Liver (tissue), 9 donors: ENCODE results near the gene NMU. TPM values are rescaled to one million over a fixed set of nuclear protein-coding genes. Genes with fewer than 3 reads are reported as not detected.

Experiments used
- DNase-seq: peaks from one replicate; pipeline ENCODE4 v3.0.0-alpha.2; 2017; ENCODE audit warnings: low spot score
- H3K27ac ChIP-seq, 2 donors: one replicate each; pipeline ENCODE4 v1.7.0; 2013; ENCODE audit warnings: inconsistent platforms in 2 of 2, low read length in 2 of 2, control low read depth in 1 of 2, low read depth in 1 of 2, mild to moderate bottlenecking in 1 of 2
- H3K27me3 ChIP-seq, 4 donors: one replicate each; pipeline versions ENCODE4 v1.6.1 to v1.7.0; 2013; ENCODE audit warnings: low read length in 3 of 4, inconsistent platforms in 1 of 4, mild to moderate bottlenecking in 1 of 4, moderate library complexity in 1 of 4; ENCODE audit not compliant: control insufficient read depth in 4 of 4, insufficient read depth in 4 of 4
- H3K36me3 ChIP-seq, 4 donors: one replicate each; pipeline versions ENCODE4 v1.6.1 to v1.7.0; 2013; ENCODE audit warnings: low read length in 3 of 4, mild to moderate bottlenecking in 3 of 4, low read depth in 1 of 4, moderate library complexity in 1 of 4; ENCODE audit not compliant: control insufficient read depth in 4 of 4, insufficient read depth in 3 of 4
- H3K4me1 ChIP-seq, 4 donors: one replicate each; pipeline versions ENCODE4 v1.6.1 to v1.7.0; 2013; ENCODE audit warnings: low read length in 3 of 4, mild to moderate bottlenecking in 3 of 4, moderate library complexity in 1 of 4; ENCODE audit not compliant: control insufficient read depth in 4 of 4, insufficient read depth in 4 of 4
- H3K4me3 ChIP-seq, 3 donors: one replicate each; pipeline versions ENCODE4 v1.6.1 to v1.7.0; 2013; ENCODE audit warnings: low read length in 3 of 3, control low read depth in 1 of 3, low read depth in 1 of 3, mild to moderate bottlenecking in 1 of 3
- H3K9ac ChIP-seq, 2 donors: one replicate each; pipeline ENCODE4 v1.7.0; 2013; ENCODE audit warnings: low read length in 2 of 2, mild to moderate bottlenecking in 2 of 2, moderate library complexity in 2 of 2, control low read depth in 1 of 2, low read depth in 1 of 2
- H3K9me3 ChIP-seq, 4 donors: one replicate each; pipeline versions ENCODE4 v1.6.1 to v1.7.0; 2013; ENCODE audit warnings: low read length in 3 of 4; ENCODE audit not compliant: control insufficient read depth in 4 of 4
- EGR1 ChIP-seq, 2 donors: IDR thresholded peaks; 2 replicates each; pipeline ENCODE4 v1.6.1; 2016 to 2018; ENCODE audit warnings: antibody characterized with exemption in 2 of 2, low read depth in 2 of 2
- FOXA1 ChIP-seq: IDR thresholded peaks from 2 replicates; pipeline ENCODE4 v1.6.1; 2016; ENCODE audit warnings: antibody characterized with exemption
- FOXA2 ChIP-seq: IDR thresholded peaks from 2 replicates; pipeline ENCODE4 v1.6.1; 2016; ENCODE audit warnings: antibody characterized with exemption
- GABPA ChIP-seq, 2 donors: IDR thresholded peaks in 1 of 2; conservative IDR thresholded peaks in 1 of 2; 2 replicates each; pipeline ENCODE4 v1.6.1; 2016; ENCODE audit warnings: antibody characterized with exemption in 2 of 2, mild to moderate bottlenecking in 1 of 2, moderate library complexity in 1 of 2
- HNF4A ChIP-seq, 2 donors: conservative IDR thresholded peaks; 2 replicates each; pipeline ENCODE4 v1.6.1; 2016; ENCODE audit warnings: antibody characterized with exemption in 2 of 2, mild to moderate bottlenecking in 2 of 2
- HNF4G ChIP-seq: IDR thresholded peaks from 2 replicates; pipeline ENCODE4 v1.6.1; 2016; ENCODE audit warnings: antibody characterized with exemption
- JUND ChIP-seq, 2 donors: IDR thresholded peaks; 2 replicates each; pipeline ENCODE4 v1.6.1; 2016; ENCODE audit warnings: antibody characterized with exemption in 2 of 2
- NR2F2 ChIP-seq: IDR thresholded peaks from 2 replicates; pipeline ENCODE4 v1.6.1; 2016; ENCODE audit warnings: antibody characterized with exemption
- RAD21 ChIP-seq, 2 donors: IDR thresholded peaks; 2 replicates each; pipeline ENCODE4 v1.6.1; 2016; ENCODE audit warnings: antibody characterized with exemption in 2 of 2, mild to moderate bottlenecking in 2 of 2
- RXRA ChIP-seq, 2 donors: IDR thresholded peaks; 2 replicates each; pipeline ENCODE4 v1.6.1; 2017 to 2018; ENCODE audit warnings: antibody characterized with exemption in 2 of 2, mild to moderate bottlenecking in 1 of 2
- SP1 ChIP-seq: IDR thresholded peaks from 2 replicates; pipeline ENCODE4 v1.6.1; 2018; ENCODE audit warnings: antibody characterized with exemption, mild to moderate bottlenecking
- TAF1 ChIP-seq: conservative IDR thresholded peaks from 2 replicates; pipeline ENCODE4 v1.6.1; 2016; ENCODE audit warnings: antibody characterized with exemption, mild to moderate bottlenecking
- YY1 ChIP-seq: IDR thresholded peaks from 2 replicates; pipeline ENCODE4 v1.6.1; 2016; ENCODE audit warnings: antibody characterized with exemption, mild to moderate bottlenecking
- WGBS: extraction: QIAGEN DNeasy Blood & Tissue Kit; methylation state at CpG from one replicate; pipeline ENCODE4 v1.1.7; 2013; 5-methylcytosine and 5-hydroxymethylcytosine counted together
- polyA plus RNA-seq, 2 donors: library from polyadenylated mRNA; stranded (reverse) in 1 of 2; unstranded in 1 of 2; fragments of 200-250 nt in 1 of 2; fragments of >200 nt in 1 of 2; fragmentation: Nextera tagmentation in 1 of 2; extraction: Ambion mirVana in 1 of 2; gene quantifications; one replicate each; pipeline versions ENCODE4 v1.2.1 to v1.2.3, GENCODE V29; 2013 to 2015
- total RNA-seq, 2 donors: library from RNA; depleted of rRNA; stranded (reverse); fragments of >200 nt; gene quantifications; one replicate each; pipeline ENCODE4 v1.2.3, GENCODE V29; 2014
- TF ChIP-seq, protein P1 (sequence below): IDR thresholded peaks from 2 replicates; pipeline ENCODE4 v1.6.1; 2016; ENCODE audit warnings: antibody characterized with exemption
- TF ChIP-seq, protein P2 (sequence below): IDR thresholded peaks from 2 replicates; pipeline ENCODE4 v1.6.1; 2016; ENCODE audit warnings: antibody characterized with exemption
- TF ChIP-seq, protein P3 (sequence below): IDR thresholded peaks from 2 replicates; pipeline ENCODE4 v1.6.1; 2016; ENCODE audit warnings: antibody characterized with exemption
- TF ChIP-seq, protein P4 (sequence below): IDR thresholded peaks from 2 replicates; pipeline ENCODE4 v1.6.1; 2016; ENCODE audit warnings: antibody characterized with exemption, mild to moderate bottlenecking
- TF ChIP-seq, protein P5 (sequence below): fragments of 150-350 bp; IDR thresholded peaks from 2 replicates; pipeline ENCODE4 v1.5.1; 2017; ENCODE audit warnings: improper control_type of control experiment, low read depth, low read length; ENCODE audit not compliant: missing input control
- donor health status: healthy.
- donor health status: healthy.
- donor health status: healthy.
- donor health status: healthy.
- donor health status: healthy.

Gene NMU
- total and polyA plus RNA-seq, 4 donors: 1.6 TPM; not detected in 3

DNA sequence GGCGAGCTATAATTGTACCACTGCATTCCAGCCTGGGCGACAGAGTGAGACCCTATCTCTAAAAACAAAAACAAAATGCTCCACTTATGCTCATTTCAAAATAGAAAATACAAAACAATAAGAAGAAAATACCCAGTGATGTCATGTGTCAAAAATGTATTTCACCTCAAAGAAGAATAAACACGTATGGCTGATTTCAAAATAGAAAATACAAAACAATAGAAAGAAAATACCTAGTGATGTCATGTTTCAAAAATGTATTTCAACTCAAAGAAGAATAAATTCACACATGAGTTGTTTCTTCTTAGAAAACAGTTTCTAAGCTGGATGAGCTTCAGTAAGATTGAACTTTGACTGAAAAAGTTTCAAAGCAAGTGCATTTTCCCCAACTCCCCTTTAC, 23.8 kb downstream of the NMU start:
- TF ChIP-seq YY1: no peak
- TF ChIP-seq RXRA (IDR thresholded peaks at IDR 0.05): no peak
- TF ChIP-seq FOXA1: no peak
- no peak for TF ChIP-seq EGR1 (IDR thresholded peaks at IDR 0.05; ENCODE audit: low read depth in 2 of 2)
- TF ChIP-seq, protein P1, sequence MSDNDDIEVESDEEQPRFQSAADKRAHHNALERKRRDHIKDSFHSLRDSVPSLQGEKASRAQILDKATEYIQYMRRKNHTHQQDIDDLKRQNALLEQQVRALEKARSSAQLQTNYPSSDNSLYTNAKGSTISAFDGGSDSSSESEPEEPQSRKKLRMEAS: no peak
- TF ChIP-seq, protein P2, sequence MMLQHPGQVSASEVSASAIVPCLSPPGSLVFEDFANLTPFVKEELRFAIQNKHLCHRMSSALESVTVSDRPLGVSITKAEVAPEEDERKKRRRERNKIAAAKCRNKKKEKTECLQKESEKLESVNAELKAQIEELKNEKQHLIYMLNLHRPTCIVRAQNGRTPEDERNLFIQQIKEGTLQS: no peak
- no peak for TF ChIP-seq TAF1
- TF ChIP-seq, protein P3, sequence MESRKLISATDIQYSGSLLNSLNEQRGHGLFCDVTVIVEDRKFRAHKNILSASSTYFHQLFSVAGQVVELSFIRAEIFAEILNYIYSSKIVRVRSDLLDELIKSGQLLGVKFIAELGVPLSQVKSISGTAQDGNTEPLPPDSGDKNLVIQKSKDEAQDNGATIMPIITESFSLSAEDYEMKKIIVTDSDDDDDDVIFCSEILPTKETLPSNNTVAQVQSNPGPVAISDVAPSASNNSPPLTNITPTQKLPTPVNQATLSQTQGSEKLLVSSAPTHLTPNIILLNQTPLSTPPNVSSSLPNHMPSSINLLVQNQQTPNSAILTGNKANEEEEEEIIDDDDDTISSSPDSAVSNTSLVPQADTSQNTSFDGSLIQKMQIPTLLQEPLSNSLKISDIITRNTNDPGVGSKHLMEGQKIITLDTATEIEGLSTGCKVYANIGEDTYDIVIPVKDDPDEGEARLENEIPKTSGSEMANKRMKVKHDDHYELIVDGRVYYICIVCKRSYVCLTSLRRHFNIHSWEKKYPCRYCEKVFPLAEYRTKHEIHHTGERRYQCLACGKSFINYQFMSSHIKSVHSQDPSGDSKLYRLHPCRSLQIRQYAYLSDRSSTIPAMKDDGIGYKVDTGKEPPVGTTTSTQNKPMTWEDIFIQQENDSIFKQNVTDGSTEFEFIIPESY: no peak
- TF ChIP-seq JUND (IDR thresholded peaks at IDR 0.05): no peak
- TF ChIP-seq GABPA (IDR thresholded peaks at IDR 0.05 in 1 of 2, conservative IDR thresholded peaks at IDR 0.05 in 1 of 2): no peak
- TF ChIP-seq HNF4A (conservative IDR thresholded peaks at IDR 0.05): no peak
- TF ChIP-seq NR2F2: no peak
- H3K27me3 ChIP-seq: no peaks in the 10 kb centered on the region
- H3K4me3 ChIP-seq: no peak overlapping the region
- no peaks in the 10 kb centered on the region for H3K36me3 ChIP-seq
- WGBS: 89% methylated on average over 3 of the region's 3 CpGs
- DNase-seq: no peak
- no peaks in the 10 kb centered on the region for H3K4me1 ChIP-seq
- H3K9ac ChIP-seq: no peak overlapping the region
- H3K9me3 ChIP-seq: no peaks in the 10 kb centered on the region
- no peak overlapping the region for H3K27ac ChIP-seq

DNA sequence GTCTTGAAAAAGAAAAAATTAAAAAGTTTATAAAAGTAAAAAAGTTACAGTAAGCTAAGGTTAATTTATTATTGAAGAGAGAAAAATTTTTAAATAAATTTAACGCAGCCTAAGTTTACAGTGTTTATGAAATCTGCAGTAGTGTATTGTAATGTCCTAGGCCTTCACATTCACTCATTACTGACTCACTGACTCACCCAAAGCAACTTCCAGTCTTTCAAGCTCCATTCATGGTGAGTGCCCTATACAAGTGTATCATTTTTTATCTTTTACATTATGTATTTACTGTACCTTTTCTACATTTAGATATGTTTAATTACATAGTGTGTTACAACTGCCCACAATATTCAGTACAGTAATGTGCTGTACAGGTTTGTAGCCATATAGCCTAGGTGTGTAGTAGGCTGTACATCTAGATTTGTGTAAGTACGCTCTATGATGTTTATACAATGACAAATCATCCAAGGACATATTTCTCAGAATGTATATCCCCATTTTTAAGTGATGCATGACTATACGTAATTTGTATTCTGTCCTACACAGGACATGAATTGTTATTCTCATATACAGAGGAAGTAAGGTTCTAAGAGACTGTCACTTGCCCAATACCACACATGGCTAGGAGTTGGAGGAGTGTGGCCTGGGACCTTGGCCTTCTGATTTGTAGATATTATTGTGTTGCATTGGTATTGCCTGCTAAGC, 24.6 kb downstream of the NMU start:
- Histone ChIP-seq H3K9ac (no peak overlapping the region), H3K4me1 (no peaks in the 10 kb centered on the region), H3K36me3 (no peaks in the 10 kb centered on the region), H3K9me3 (no peaks in the 10 kb centered on the region), H3K27me3 (no peaks in the 10 kb centered on the region), H3K27ac (no peak overlapping the region), H3K4me3 (no peak overlapping the region)
- TF ChIP-seq RXRA (IDR thresholded peaks at IDR 0.05): no peak
- TF ChIP-seq YY1: no peak
- TF ChIP-seq EGR1 (IDR thresholded peaks at IDR 0.05; ENCODE audit: low read depth in 2 of 2): no peak
- TF ChIP-seq, protein P4, sequence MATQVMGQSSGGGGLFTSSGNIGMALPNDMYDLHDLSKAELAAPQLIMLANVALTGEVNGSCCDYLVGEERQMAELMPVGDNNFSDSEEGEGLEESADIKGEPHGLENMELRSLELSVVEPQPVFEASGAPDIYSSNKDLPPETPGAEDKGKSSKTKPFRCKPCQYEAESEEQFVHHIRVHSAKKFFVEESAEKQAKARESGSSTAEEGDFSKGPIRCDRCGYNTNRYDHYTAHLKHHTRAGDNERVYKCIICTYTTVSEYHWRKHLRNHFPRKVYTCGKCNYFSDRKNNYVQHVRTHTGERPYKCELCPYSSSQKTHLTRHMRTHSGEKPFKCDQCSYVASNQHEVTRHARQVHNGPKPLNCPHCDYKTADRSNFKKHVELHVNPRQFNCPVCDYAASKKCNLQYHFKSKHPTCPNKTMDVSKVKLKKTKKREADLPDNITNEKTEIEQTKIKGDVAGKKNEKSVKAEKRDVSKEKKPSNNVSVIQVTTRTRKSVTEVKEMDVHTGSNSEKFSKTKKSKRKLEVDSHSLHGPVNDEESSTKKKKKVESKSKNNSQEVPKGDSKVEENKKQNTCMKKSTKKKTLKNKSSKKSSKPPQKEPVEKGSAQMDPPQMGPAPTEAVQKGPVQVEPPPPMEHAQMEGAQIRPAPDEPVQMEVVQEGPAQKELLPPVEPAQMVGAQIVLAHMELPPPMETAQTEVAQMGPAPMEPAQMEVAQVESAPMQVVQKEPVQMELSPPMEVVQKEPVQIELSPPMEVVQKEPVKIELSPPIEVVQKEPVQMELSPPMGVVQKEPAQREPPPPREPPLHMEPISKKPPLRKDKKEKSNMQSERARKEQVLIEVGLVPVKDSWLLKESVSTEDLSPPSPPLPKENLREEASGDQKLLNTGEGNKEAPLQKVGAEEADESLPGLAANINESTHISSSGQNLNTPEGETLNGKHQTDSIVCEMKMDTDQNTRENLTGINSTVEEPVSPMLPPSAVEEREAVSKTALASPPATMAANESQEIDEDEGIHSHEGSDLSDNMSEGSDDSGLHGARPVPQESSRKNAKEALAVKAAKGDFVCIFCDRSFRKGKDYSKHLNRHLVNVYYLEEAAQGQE: no peak
- no peak for TF ChIP-seq HNF4G
- TF ChIP-seq RAD21 (IDR thresholded peaks at IDR 0.05): no peak
- TF ChIP-seq FOXA1: no peak
- TF ChIP-seq, protein P5, sequence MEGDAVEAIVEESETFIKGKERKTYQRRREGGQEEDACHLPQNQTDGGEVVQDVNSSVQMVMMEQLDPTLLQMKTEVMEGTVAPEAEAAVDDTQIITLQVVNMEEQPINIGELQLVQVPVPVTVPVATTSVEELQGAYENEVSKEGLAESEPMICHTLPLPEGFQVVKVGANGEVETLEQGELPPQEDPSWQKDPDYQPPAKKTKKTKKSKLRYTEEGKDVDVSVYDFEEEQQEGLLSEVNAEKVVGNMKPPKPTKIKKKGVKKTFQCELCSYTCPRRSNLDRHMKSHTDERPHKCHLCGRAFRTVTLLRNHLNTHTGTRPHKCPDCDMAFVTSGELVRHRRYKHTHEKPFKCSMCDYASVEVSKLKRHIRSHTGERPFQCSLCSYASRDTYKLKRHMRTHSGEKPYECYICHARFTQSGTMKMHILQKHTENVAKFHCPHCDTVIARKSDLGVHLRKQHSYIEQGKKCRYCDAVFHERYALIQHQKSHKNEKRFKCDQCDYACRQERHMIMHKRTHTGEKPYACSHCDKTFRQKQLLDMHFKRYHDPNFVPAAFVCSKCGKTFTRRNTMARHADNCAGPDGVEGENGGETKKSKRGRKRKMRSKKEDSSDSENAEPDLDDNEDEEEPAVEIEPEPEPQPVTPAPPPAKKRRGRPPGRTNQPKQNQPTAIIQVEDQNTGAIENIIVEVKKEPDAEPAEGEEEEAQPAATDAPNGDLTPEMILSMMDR: no peak
- TF ChIP-seq, protein P3: no peak
- no peak for TF ChIP-seq SP1
- no peak for TF ChIP-seq NR2F2
- no peak for TF ChIP-seq HNF4A (conservative IDR thresholded peaks at IDR 0.05)
- TF ChIP-seq TAF1: no peak
- TF ChIP-seq JUND (IDR thresholded peaks at IDR 0.05): no peak
- no peak for TF ChIP-seq FOXA2
- TF ChIP-seq GABPA (IDR thresholded peaks at IDR 0.05 in 1 of 2, conservative IDR thresholded peaks at IDR 0.05 in 1 of 2): no peak
- DNase-seq: no peak
- WGBS: 91% methylated on average over 3 of the region's 3 CpGs
